Stimulated activated CD4-positive, alpha-beta T cell treated with anti-CD3 and anti-CD28 coated beads, Interleukin-2, amount 100 ng/mL, for 4 hours (primary cell): ENCODE data around the gene RASA2.

ENCODE experiments used
- DNase-seq: peaks from one replicate; pipeline ENCODE4 v3.0.0-alpha.2; 2020; ENCODE audit warnings: low read depth

Gene RASA2

DNA sequence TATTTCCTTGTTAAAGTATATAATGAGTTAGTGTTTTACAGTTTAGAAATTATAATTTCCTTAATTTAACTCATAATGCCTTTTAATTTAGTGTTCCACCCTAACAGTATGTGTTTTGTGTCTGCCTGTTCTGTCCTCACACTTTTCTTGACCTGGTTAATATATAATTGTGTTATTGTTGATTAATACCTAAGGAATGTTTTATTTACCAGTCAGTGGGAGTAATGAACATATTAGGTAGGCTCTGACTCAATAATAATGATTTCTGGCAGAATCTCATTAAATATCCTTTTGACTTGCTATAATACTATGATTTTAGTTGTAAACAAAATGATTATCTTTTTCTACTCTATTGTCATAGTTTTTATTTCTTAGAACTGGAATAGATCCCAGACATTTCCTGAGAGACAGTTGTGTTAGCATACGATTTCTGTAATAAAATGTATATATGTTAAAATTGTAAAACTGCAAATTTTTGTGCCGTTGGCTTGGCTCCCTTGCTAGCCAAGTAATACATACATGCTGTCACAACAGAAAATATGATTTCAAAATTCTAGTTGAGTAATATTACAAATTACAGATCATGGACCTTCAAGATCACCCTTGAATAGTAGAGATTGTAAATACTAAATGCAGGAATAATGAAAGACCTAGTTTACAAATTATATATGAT lies 51.9 kb downstream of the RASA2 start:
- no peak for DNase-seq

GRCh38 chr3:141539431-141540187 lies 52.8 kb downstream of the RASA2 start:
- DNase-seq: no peak

DNA sequence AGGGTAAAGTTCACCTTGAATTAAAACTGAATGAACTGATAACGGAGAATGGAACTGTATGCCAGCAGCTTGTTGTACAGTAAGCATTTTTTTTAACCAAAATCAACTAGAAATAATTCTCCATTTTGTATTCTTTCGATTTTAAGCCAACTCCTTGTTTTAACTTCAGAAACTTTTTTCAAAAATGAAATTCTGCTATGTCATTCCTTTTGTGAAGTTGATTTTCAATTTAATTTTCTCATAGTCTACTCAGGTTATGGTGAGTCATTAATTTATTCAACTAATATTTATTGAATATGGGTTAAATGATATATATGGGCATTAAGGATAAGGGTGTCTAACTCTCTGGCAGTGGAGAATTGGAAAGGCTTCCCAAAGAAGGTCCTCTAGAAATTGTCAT lies 53.7 kb downstream of the RASA2 start:
- no peak for DNase-seq

DNA sequence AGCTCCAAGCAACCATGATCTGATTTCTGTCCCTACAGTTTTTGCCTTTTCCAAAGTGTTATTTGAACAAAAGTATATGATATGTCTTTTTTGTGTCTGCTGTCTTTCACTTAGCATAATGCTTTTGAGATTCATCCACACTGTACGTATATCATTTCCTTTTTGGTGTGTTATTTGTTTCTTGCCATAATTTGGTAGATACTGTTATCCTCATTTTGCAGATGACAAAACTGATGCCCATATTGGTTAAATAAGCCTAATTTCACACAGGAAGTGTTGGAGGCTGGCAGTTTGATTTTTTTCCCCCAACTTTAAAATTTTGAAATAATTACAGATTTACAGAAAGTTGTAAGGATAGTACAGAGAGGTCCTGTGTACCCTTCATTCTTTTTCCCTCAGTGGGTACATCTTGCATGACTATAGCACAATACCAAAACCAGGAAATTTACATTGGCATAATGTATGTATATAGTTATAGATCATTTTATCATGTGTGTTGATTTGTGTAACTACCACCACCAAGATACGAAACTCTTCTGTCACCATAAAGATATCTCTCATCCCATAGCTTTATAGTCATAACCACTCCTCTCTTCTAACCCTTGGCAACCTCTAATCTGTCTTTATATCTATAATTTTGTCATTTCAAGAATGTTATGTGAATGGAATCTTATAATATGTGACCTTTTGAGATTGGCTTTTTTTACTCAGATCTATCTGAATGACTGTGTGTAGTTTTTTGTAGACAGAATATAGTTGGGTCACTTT lies 55.6 kb downstream of the RASA2 start:
- no peak for DNase-seq

DNA sequence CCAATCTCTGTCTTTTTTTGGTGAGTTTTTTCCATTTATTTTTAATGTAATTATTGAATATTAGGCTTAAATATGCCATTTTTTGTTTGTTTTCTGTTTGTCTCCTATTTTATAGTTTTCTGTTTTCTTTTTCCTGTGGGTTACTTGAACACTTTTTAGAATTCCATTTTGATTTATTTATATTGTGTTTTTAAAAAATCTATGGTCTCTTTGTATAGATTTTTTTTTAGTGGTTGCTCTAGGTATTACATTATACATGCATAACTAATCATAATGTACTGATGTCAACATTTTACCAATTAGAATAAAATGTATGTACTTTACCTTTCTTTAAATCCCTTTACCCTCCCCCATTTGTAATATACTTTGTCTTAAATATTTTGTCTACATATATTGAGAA lies 56.2 kb downstream of the RASA2 start:
- DNase-seq: no peak

DNA sequence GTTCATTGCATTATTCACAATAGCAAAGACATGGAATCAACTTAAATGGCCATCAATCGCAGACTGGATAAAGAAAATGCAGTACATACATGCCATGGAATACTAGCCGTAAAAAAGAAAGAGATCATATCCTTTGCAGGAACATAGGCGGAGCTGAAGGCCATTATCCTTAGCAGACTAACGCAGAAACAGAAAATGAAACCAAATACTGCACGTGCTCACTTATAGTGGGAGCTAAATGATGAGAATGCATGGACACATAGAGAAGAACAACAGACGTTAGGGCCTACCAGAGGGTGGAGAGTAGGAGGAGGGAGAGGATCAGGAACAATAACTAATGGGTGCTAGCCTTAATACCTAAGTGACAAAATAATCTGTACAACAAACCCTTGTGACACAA lies 57.9 kb downstream of the RASA2 start:
- DNase-seq: peak; percentile 16

DNA sequence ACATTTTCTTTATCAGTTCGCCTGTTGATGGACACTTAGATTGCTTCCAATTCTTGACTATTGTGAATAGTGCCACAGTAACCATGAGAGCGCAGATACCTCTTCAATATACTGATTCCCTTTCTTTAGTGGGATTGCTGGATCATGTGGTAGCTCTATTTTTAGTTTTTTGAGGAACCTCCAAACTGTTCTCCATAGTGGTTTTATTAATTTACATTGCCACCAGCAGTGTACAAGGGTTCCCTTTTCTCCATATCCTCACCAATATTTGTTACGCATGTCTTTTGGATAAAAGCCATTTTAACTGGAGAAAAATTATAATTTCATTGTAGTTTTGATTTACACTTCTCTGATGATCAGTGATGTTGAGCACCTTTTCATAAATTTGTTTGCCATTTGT lies 59.3 kb downstream of the RASA2 start:
- no peak for DNase-seq

- DNase-seq: no peak
These were observed 59.8 kb downstream of the RASA2 start for GRCh38 chr3:141546586-141546985.

DNA sequence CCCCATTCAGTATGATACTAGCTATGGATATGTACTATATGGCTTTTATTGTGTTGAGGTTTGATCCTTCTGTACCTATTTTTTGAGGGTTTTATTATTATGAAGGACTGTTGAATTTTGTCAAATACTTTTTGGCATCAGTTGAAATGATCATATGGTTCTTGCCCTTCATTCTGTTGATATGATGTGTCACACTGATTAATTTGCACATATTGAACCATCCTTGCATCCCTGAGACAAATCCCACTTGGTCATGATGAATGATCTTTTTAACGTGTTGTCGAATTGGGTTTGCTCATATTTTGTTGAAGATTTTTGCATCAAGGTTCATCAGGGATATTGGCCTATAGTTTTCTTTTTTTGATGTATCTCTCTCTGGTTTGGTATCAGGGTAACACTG lies 61.0 kb downstream of the RASA2 start:
- DNase-seq: no peak

DNA sequence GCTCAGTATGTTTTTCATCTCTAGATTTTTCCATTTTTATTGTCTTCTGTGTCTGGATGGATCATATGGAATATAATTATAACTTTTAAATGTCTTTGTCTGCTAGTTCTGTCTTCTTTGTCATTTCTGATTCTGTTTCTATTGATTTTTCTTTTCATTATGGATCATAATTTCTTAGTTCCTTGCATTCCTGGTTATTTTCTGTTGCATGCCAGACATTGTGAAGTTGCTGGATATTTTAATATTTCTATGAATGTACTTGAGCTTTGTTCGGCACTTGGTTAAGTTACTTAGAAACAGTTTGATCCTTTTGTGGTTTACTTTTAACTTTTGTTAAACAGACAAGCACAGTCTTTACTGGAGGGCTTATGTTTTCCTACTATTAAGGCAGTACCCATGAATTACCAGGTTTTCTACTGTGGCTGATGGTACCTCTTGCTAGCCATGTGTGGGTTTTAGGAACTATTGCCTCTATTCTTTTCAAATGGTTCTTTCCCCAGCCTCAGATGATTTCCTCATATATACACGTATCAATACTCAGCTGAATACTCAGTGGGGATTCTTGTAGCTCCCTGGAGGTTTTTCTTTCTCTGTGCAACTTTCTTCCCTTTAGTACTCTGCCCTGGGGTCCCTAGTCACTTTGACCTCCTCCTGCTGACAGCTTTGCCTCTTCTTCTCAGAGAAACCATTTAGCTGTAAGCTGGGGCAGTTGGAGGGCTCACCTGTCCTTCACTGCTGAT lies 64.3 kb downstream of the RASA2 start:
- DNase-seq: no peak

DNA sequence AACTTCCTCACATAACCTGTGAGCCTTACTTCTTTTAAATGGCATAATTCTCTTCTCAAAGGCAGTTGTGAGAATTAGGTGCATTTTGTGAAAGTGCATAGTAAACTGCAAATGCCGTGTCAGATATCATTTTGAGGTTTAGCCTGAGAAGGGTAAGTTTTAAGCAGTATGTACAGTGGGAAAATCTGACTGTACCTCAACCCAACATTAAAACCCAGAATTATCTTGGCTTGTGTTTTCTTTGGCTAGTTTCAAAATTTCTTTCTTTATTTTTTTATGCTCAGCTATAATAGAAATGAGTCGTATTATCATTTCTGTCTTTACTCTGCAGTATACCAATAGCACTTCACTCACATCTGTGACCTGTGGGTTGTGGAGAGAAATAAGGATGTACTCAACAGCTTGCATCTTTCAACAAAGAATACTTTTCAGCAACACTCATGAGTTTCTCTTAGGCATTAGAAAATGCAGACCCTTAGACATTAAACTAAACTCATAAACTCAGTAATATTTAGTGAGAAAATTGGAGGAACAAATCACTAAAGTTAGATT lies 65.7 kb downstream of the RASA2 start:
- no peak for DNase-seq

- no peak for DNase-seq
These were observed 66.2 kb downstream of the RASA2 start for GRCh38 chr3:141553055-141553454.

DNA sequence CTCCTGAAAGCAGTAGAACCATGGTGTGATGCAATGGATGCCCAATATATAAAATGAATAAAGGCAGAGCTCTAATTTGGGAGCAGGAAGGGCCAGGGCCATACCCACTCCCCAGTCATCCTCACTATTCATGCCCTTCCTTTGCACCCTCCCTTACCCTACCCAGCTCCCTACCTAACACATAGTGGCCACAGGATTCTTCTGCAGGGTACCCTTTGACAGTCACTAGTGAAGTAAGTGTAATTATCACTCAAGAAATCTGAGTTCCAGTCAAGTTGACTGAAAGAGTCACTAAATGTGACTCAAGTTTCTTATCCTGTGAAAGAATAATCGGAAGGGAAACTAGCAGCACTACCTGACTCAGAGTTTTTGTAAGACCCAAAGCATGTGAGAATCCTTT lies 69.2 kb downstream of the RASA2 start:
- DNase-seq: no peak

DNA sequence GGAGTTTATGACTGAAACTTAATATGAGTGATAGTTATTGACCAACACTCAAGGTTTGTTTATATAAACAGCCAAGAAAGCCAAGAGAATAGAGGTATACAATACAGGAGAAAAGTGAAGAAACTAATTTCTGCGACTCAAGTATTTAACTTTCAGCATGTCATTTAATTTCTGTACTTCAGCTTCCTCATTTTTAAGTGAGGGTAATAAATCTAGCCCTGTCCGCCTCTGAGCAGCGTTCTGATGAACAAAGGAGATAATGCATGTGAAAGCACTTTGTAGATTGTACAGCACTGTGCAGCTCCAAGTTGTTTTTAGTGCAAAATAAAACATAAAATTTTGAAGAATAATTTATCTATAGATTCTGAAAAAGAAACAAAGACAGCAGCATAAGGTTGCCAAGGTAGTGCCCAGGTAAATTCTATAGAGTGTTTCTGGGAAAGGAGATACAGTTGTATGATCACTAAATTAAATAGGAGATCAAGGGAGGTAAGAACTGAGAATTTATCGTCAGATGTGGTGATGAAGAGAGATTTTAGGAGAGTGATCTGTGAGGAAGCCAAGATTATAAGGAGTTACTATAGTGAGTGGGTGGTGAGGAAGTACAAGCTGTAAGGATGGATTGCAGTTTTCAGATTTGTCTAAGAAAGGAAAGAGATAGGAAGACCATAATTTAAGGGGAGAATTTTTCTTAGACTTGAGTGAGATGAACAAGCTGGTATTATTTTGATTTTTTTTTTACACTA lies 71.3 kb downstream of the RASA2 start:
- no peak for DNase-seq

GRCh38 chr3:141561426-141562034 lies 74.7 kb downstream of the RASA2 start:
- DNase-seq: peak; percentile 28

DNA sequence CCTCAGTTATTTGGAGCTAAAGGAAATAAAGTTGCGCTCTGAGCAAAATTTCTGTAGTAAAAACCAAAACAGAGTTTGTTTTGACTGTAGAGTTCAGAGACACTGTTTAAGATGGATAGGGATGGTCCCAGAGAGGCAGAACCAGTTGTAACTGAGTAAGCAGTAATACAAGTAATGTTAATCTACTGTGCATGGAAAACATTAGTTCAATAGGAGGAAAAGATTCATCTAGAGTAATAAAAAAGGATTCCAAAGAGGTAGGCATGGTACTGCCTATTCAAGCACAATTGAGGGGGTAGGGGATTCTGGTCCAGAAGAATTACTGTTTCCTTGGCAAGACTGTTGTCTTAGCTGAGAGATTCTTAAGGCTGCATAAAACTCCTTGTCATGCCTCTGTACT lies 77.4 kb downstream of the RASA2 start:
- DNase-seq: no peak

DNA sequence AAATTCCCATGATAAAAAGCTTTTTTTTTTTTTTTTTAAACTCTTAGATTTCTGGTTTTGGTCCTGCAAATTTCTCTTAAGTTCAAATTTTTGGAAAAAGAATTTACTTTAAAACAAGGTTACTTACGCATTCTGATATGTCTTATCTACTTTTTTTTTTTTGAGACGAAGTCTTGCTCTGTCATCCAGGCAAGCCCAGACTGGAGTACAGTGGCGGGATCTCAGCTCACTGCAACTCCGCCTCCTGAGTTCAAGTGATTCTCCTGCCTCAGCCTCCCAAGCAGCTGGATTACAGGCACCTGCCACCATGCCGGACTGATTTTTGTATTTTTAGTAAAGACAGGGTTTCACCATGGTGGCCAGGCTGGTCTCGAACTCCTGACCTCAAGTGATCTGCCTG lies 83.2 kb downstream of the RASA2 start:
- DNase-seq: no peak

GRCh38 chr3:141575879-141576743 lies 89.3 kb downstream of the RASA2 start:
- no peak for DNase-seq

GRCh38 chr3:141576744-141577052 lies 89.9 kb downstream of the RASA2 start:
- DNase-seq: no peak
